NOMO-1 treated with DMSO at 0.1 percent for 48 hours (cell line): ENCODE results near the gene COQ6.
"Not testable (repeated sequence)": the region's sequence is repeated elsewhere in the genome, so short reads cannot be mapped to it uniquely, and the experiment has no call there.

Experiments
- DNase-seq: peaks from one replicate; lab custom pipeline; 2025; ENCODE audit not compliant: unreplicated experiment; lab: John Stamatoyannopoulos, UW

Gene COQ6

DNA sequence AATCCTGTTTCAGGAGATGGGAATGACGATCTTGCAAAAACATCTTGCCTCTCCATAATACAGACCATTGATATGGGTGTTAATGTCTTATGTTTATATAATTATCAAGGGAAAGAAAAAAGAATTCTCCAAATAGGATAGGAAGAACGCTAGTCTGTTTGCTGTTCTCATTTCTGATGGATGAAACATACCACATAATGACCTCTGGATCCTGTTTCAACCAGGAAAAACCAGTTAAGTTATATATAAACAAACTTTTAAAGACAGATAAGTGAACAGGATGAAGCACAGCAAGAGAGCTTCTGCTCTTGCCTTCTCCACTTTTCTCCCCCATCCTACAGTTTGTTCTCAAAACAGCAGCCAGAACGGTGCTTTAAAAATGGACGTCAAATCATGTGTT lies 27.8 kb downstream of the COQ6 start:
- DNase-seq, result no peak

GRCh38 chr14:73988065-73988464 lies 38.0 kb downstream of the COQ6 start:
- no peak for DNase-seq

- not testable (repeated sequence) for DNase-seq
These were observed 38.6 kb downstream of the COQ6 start for GRCh38 chr14:73988656-73989055.

GRCh38 chr14:73991092-73991491 lies 41.0 kb downstream of the COQ6 start:
- no peak for DNase-seq

GRCh38 chr14:73994926-73995325 lies 44.8 kb downstream of the COQ6 start:
- not testable (repeated sequence) for DNase-seq

DNA sequence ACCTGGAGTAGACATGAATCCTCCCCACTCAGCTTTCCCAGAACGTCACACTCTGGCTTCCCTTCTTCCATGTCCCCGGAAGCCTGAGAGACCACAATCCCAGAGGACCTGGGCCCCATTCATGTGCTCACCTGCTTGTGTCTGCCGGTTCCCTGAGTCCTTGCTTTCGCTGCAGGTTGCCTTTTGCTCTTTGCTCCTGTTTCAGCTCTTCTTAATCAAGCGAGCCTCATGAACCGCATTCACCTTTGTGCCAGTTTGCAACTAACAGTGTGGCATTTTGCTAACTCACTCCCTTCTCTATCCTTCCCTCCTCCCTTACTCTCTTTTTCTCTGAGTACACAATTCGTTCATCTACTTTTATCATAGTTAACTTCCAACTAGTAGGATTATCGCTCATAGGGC lies 45.9 kb downstream of the COQ6 start:
- DNase-seq, result no peak

- no peak for DNase-seq
These were observed 46.6 kb downstream of the COQ6 start for GRCh38 chr14:73996731-73997107.

DNA sequence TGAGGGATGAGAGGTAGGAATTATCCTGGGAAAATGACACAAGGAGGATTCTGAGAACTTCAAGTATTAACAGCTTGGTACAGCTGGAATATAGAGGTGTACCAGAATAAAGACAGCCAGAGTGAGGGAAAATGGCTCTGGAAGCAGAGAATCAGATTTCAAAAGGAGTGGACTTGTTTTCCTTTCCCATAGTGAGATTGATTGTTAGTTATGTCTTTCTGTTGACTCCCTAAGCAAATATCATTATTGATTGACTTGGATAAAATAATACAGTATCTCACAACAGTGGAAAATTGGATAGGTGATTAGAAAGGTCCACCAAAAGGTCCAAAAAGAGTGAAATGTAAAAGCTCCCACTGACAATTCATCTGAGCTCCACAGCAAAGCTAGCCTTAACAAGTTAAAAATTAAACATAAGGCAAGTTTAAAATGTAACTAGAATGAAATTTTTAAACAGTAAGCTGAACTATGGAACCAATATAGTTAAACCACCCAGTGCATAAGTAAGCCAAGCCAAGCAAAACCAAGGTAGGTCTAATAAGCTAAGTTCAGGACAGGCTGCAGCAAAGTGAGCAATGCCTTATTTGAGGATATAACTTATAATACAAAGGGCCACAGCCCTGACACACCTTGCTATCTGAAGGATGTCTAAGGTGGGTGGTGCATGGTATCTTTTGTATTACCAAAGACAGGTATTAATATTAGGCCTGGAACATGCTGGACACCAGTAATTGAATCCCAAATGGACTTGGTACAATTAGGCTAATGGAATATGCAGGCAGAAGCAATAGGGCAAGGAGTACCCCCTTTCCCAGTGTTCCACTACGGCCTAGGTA lies 47.2 kb downstream of the COQ6 start:
- no peak for DNase-seq

DNA sequence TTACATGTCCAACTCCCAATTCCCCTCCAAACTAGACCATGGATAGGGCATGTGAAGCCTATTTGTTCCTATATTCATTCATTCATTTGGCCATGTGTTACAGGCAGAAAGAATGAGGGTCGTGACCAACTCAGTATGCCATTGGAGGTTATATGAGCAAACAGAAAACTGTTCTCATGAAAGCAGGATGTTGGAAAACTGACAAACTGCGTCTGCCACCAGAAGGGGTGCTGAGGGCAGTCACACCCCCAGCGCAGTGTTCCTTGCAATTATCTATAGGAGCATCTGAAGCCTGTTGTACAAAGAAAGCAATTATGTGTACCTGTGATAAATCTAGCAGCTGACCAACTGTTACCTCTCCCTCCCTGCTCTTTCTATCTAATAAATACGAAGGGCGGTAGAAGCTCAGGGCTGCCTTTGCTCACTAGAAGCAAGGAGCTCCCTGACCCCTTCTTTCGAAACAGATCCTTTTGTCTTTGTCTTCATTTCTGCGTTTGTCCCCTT lies 47.9 kb downstream of the COQ6 start:
- DNase-seq, result no peak

- no peak for DNase-seq
These were observed 48.6 kb downstream of the COQ6 start for GRCh38 chr14:73998726-73999125.

- DNase-seq, result not testable (repeated sequence)
These were observed 55.6 kb downstream of the COQ6 start for GRCh38 chr14:74005664-74006063.

DNA sequence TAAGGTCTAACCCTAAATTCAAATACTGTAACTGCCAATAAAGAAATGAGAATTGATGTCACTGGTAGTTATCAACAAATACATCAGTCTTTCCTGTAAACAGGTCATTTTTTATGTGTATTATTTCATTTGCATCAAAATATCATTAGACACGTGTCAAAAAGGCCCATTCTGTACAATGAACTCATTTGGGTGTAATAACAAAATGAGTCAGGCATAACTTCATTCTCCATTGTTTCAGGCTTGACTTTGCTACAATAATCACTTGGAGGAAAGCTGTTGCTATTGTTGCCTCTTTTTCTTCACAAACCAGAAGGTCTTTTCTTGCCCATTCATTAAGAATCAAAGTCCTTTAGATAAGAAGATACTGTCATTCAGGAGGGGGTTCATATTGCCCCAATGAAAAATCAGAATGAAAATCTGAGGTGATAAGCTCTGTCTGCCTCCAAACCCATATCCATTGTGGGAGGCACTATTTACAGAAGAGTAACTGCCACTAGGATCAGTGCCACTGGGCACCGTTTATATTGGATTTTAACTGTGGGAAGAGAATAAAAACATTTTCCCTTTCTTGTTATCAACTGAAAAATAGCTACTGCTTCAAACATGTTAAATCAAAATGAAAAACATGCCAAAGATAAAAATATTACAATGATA lies 58.9 kb downstream of the COQ6 start:
- no peak for DNase-seq
